GM12872 (cell line): Measurements from ENCODE around the gene SNX32.

Experiments
- CTCF ChIP-seq: IDR thresholded peaks from 3 replicates; pipeline ENCODE4 v1.5.1; 2011; ENCODE audit warnings: low read depth, mild to moderate bottlenecking, low read length, moderate library complexity; ENCODE audit not compliant: insufficient read depth

The SNX32 gene

GRCh38 chr11:65802841-65803240 is 30.9 kb upstream of the SNX32 start:
- no peak for TF ChIP-seq CTCF

GRCh38 chr11:65803797-65804492 is 29.8 kb upstream of the SNX32 start:
- no peak for TF ChIP-seq CTCF

- TF ChIP-seq CTCF, result no peak
These were observed 26.8 kb upstream of the SNX32 start for GRCh38 chr11:65806979-65807378.

GRCh38 chr11:65808744-65809341 is 24.9 kb upstream of the SNX32 start:
- TF ChIP-seq CTCF, result no peak

- TF ChIP-seq CTCF, result no peak
These were observed 24.3 kb upstream of the SNX32 start for GRCh38 chr11:65809496-65809895.

- no peak for TF ChIP-seq CTCF
These were observed 23.5 kb upstream of the SNX32 start for GRCh38 chr11:65810046-65810868.

- TF ChIP-seq CTCF, result no peak
These were observed 21.8 kb upstream of the SNX32 start for GRCh38 chr11:65811764-65812475.
